ENCODE measurements around the gene ZNF566. TPM values are rescaled to one million over a fixed set of nuclear protein-coding genes. Genes with fewer than 3 reads are reported as not detected.
"Not testable (repeated sequence)": the region's sequence is repeated elsewhere in the genome, so short reads cannot be mapped to it uniquely, and the experiment has no call there.

ZNF566 gene
- total RNA-seq, 6 donors from 2014 or later, result 5.5 to 17.6 (median 8.1) TPM

- Histone ChIP-seq H3K36me3 (no peaks in the 10 kb centered on the region), H3K27me3 (no peaks in the 10 kb centered on the region), H3K4me1 (no peaks in the 10 kb centered on the region), H3K4me3 (no peak overlapping the region), H3K27ac (no peak overlapping the region), H3K9me3 (peaks cover 12 to 93% (median 73%) of the 10 kb centered on the region in 4 donors)
- 95% methylated on average over 5 of the region's 5 CpGs for WGBS, 2 donors
- no peak for TF ChIP-seq EP300 (IDR thresholded peaks at IDR 0.05)
- no peak for TF ChIP-seq POLR2AphosphoS5 (IDR thresholded peaks at IDR 0.05)
- no peak for DNase-seq
- no peak for ATAC-seq (ENCODE audit: low FRiP score in 2 of 2)
Observed at GRCh38 chr19:36501973-36502372, 12.6 kb upstream of the ZNF566 start.

GRCh38 chr19:36497001-36497400 is 7.6 kb upstream of the ZNF566 start:
- 90% methylated on average over 5 to 12 of the region's 17 CpGs for WGBS, 2 donors
- no peaks in the 10 kb centered on the region for H3K4me1 ChIP-seq
- no peak for ATAC-seq (ENCODE audit: low FRiP score in 2 of 2)
- H3K27ac ChIP-seq, result no peak overlapping the region
- H3K9me3 ChIP-seq, result peaks cover 9 to 55% (median 28%) of the 10 kb centered on the region in 4 donors
- DNase-seq, result no peak
- TF ChIP-seq CTCF (IDR thresholded peaks at IDR 0.05) (no peak), EP300 (IDR thresholded peaks at IDR 0.05) (no peak), POLR2AphosphoS5 (IDR thresholded peaks at IDR 0.05) (no peak), POLR2A (IDR thresholded peaks at IDR 0.05) (no peak)
- no peaks in the 10 kb centered on the region for H3K36me3 ChIP-seq
- H3K4me3 ChIP-seq, result no peak overlapping the region
- H3K27me3 ChIP-seq, result no peaks in the 10 kb centered on the region

- not testable (repeated sequence) for ATAC-seq (ENCODE audit: low FRiP score in 2 of 2); H3K27me3 ChIP-seq; H3K27ac ChIP-seq; H3K36me3 ChIP-seq; H3K4me3 ChIP-seq
- Histone ChIP-seq H3K4me1 (peaks cover 7 to 11% (median 9%) of the 10 kb centered on the region in 4 donors), H3K9me3 (peaks cover 0 to 18% (median 4%) of the 10 kb centered on the region in 4 donors)
- 67 to 75% methylated on average over 18 of the region's 18 CpGs for WGBS, 2 donors
- peak in 1 of 2 donors; percentile 30 for DNase-seq
- TF ChIP-seq CTCF (IDR thresholded peaks at IDR 0.05), result peak in 5 of 6 experiments; percentile 28 to 51 (median 39)
Observed at GRCh38 chr19:36492689-36493453, 3.5 kb upstream of the ZNF566 start.

- not testable (repeated sequence) for ATAC-seq (ENCODE audit: low FRiP score in 2 of 2); H3K27me3 ChIP-seq; H3K36me3 ChIP-seq; H3K9me3 ChIP-seq; H3K27ac ChIP-seq; H3K4me3 ChIP-seq
- DNase-seq, result peak in 1 of 2 donors; percentile 65
- WGBS, 2 donors, result 98% methylated on average over 19 of the region's 29 CpGs; no CpG with 5 or more reads in 1 of the 2 donors
- peaks cover 7 to 15% (median 11%) of the 10 kb centered on the region in 4 donors for H3K4me1 ChIP-seq
Observed at GRCh38 chr19:36490846-36491245, 1.5 kb upstream of the ZNF566 start.

GRCh38 chr19:36489920-36490415 is 607 bp upstream of the ZNF566 start:
- DNase-seq, result peak in 1 of 2 donors; percentile 79
- TF ChIP-seq POLR2A (IDR thresholded peaks at IDR 0.05), result no peak
- TF ChIP-seq CTCF (IDR thresholded peaks at IDR 0.05), result no peak
- TF ChIP-seq EP300 (IDR thresholded peaks at IDR 0.05), result no peak
- TF ChIP-seq POLR2AphosphoS5 (IDR thresholded peaks at IDR 0.05), result no peak
- peak in 1 of 2 donors; percentile 95 for ATAC-seq (ENCODE audit: low FRiP score in 2 of 2)
- Histone ChIP-seq H3K9me3 (peaks cover 0 to 2% (median 0%) of the 10 kb centered on the region in 4 donors), H3K36me3 (peaks cover 0 to 7% (median 0%) of the 10 kb centered on the region in 4 donors), H3K27me3 (no peaks in the 10 kb centered on the region), H3K4me3 (peak overlapping the region; percentile 68 to 83 (median 76)), H3K4me1 (peaks cover 7 to 15% (median 11%) of the 10 kb centered on the region in 4 donors), H3K27ac (peak overlapping the region; percentile 89 to 96 (median 96))
- 3 to 9% methylated on average over 11 to 15 of the region's 15 CpGs for WGBS, 2 donors

Measured in upper lobe of left lung (tissue), 6 donors.